GM21360 (cell line): ENCODE results near the gene PSMD3.
"Not testable (repeated sequence)": the region's sequence is repeated elsewhere in the genome, so short reads cannot be mapped to it uniquely, and the experiment has no call there.

Source experiments
- ATAC-seq: cut with Tn5 transposase; IDR thresholded peaks from one replicate; pipeline ENCODE4 v1.9.1; 2021; ENCODE audit warnings: mild to moderate bottlenecking, moderate library complexity; ENCODE audit not compliant: unreplicated experiment

The PSMD3 gene

DNA sequence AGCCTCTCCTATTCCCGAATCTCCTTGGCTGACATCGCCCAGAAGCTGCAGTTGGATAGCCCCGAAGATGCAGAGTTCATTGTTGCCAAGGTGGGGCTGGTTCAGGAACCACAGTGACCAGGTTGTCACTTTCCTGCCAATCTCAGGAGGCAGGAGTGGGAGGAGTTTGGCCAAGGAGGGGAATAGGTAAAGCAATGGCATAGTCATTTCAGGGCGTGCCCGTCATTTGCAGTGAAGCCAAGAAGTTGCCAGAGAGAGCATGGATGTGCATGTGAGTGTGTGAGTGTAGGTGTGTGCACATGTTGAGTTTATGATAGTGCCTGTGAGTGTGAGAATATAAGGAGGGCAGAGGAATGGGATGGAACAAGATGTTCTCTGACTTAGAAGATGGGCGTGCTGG is 14.8 kb downstream of the PSMD3 start:
- ATAC-seq: no peak

DNA sequence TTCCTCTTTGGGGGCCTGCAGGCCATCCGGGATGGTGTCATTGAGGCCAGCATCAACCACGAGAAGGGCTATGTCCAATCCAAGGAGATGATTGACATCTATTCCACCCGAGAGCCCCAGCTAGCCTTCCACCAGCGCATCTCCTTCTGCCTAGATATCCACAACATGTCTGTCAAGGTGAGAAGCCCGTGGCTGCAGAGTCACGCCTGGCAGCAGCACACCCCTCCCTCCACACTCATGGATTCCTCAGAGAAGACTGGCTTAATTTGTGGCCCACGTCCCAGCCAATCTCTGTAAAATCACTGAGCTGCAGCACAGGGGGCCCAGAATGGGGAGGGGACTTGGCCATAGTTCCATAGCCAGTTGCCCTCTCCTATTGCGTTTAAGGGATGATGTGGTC is 15.6 kb downstream of the PSMD3 start:
- no peak for ATAC-seq

DNA sequence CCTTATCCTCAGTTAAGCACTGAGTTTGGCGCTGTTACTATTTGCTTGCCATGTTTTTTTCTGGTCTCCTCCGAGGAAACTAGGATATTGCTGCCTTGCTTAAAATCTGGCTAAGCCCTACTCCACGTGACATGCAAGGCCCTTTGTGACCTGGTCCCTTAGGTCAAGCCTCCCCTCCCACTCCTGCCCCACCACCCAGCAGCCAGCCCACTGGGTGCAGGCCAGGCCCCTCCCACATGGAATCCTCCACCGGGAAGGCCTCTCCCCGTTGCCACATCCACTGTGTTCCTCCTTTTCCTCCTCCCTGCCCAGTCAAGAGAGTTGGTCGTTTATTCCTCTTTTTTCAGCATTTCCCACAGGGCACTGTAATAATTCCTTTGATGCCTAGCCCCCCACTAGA is 16.2 kb downstream of the PSMD3 start:
- no peak for ATAC-seq

- no peak for ATAC-seq
These were observed 16.9 kb downstream of the PSMD3 start for GRCh38 chr17:39997543-39997942.

DNA sequence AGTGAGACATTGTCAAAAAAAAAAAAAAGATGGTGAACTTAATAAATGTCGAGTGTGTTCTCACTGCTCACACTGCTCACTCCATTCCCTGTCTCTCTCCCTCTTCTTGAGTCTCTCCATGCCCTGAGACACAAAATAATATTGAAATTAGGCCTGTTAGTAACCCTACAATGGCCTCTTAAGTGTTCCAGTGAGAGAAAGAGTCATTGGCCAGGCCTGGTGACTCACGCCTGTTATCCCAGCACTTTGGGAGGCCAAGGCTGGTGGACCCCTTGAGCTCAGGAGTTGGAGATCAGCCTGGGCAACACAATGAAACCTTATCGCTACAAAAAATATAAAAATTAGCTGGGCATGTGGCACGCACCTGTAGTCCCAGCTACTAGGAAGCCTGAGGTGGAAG is 18.5 kb downstream of the PSMD3 start:
- ATAC-seq: no peak

DNA sequence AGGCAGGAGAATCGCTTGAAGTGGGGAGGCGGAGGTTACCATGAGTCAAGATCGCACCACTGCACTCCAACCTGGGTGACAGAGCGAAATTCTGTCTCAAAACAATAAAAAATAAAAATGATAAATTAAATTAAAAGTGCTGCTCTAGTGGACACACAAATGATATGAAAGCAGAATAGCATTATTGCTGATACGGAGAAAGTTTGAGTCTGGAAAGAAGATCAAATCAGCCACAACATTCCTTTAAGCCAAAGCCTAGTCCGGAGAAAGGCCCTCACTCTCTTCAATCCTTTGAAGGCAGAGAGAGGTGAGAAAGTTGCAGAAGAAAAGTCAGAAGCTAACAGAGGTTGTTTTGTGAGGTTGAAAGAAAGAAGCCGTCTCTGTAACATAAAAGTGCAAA is 19.6 kb downstream of the PSMD3 start:
- no peak for ATAC-seq

DNA sequence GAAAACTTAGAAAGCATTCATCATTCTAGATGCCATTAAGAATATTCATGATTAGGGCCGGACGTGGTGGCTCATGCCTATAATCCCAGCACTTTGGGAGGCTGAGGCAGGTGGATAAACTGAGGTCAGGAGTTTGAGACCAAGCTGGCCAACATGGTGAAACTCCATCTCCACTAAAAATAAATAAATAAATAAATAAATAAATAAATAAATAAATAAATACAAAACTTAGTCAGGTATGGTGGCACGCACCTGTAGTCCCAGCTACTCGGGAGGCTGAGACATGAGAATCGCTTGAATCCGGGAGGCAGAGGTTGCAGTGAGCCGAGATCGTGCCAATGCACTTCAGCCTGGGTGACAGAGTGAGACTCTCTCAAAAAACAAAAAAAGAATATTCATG is 20.7 kb downstream of the PSMD3 start:
- not testable (repeated sequence) for ATAC-seq

DNA sequence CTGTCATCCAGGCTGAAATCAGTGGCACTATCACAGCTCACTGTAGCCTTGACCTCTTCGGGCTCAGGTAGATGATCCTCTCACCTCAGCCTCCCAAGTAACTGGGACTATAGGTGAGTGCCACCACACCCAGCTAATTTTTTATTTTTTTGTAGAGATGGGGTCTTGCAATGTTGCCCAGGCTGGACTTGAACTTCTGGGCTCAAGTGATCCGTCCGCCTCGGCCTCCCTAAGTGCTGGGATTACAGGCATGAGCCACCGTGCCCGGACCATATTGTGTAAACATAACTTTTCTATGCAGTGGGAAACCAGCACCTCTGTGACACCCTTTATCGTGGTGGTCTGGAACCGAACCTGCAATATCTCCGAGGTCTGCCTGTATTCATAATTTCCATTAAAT is 23.5 kb downstream of the PSMD3 start:
- ATAC-seq: no peak

DNA sequence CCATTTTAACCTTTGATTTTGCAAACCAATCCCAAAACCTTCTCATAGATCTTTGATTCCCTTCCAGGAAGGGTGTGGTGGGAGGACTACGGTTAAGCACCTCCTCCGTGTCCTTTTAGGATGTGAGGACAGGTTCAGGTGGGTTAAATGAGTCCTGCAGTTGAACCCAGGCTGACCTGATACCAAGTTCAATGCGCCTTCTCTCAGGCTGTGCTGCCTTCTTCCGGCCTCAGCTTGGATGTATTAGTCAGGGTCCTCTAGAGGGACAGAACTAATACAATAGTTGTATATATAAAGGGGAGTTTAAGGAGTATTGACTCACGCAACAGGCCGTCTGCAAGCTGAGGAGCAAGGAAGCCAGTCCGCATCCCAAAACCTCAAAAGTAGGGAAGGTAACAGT is 24.1 kb downstream of the PSMD3 start:
- no peak for ATAC-seq

GRCh38 chr17:40005520-40005919 is 24.9 kb downstream of the PSMD3 start:
- no peak for ATAC-seq

GRCh38 chr17:40010946-40011500 is 30.4 kb downstream of the PSMD3 start:
- ATAC-seq: not testable (repeated sequence)

- ATAC-seq: not testable (repeated sequence)
These were observed 31.5 kb downstream of the PSMD3 start for GRCh38 chr17:40012017-40012647.

GRCh38 chr17:40014375-40014980 is 33.9 kb downstream of the PSMD3 start:
- ATAC-seq: no peak

GRCh38 chr17:40015005-40015997 is 34.7 kb downstream of the PSMD3 start, which contains the start of gene CSF3:
CSF3 (plus strand) TSS chr17:40015440; CDS start chr17:40015475, 35 bp downstream.
- no peak for ATAC-seq

DNA sequence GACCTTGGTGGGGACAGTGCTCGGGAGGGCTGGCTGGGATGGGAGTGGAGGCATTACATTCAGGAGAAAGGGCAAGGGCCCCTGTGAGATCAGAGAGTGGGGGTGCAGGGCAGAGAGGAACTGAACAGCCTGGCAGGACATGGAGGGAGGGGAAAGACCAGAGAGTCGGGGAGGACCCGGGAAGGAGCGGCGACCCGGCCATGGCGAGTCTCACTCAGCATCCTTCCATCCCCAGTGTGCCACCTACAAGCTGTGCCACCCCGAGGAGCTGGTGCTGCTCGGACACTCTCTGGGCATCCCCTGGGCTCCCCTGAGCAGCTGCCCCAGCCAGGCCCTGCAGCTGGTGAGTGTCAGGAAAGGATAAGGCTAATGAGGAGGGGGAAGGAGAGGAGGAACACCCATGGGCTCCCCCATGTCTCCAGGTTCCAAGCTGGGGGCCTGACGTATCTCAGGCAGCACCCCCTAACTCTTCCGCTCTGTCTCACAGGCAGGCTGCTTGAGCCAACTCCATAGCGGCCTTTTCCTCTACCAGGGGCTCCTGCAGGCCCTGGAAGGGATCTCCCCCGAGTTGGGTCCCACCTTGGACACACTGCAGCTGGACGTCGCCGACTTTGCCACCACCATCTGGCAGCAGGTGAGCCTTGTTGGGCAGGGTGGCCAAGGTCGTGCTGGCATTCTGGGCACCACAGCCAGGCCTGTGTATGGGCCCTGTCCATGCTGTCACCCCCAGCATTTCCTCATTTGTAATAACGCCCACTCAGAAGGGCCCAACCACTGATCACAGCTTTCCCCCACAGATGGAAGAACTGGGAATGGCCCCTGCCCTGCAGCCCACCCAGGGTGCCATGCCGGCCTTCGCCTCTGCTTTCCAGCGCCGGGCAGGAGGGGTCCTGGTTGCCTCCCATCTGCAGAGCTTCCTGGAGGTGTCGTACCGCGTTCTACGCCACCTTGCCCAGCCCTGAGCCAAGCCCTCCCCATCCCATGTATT is 35.7 kb downstream of the PSMD3 start:
- ATAC-seq: no peak

- ATAC-seq: no peak
These were observed 36.9 kb downstream of the PSMD3 start for GRCh38 chr17:40017422-40018080.

GRCh38 chr17:40018211-40019121 is 37.9 kb downstream of the PSMD3 start:
- no peak for ATAC-seq

DNA sequence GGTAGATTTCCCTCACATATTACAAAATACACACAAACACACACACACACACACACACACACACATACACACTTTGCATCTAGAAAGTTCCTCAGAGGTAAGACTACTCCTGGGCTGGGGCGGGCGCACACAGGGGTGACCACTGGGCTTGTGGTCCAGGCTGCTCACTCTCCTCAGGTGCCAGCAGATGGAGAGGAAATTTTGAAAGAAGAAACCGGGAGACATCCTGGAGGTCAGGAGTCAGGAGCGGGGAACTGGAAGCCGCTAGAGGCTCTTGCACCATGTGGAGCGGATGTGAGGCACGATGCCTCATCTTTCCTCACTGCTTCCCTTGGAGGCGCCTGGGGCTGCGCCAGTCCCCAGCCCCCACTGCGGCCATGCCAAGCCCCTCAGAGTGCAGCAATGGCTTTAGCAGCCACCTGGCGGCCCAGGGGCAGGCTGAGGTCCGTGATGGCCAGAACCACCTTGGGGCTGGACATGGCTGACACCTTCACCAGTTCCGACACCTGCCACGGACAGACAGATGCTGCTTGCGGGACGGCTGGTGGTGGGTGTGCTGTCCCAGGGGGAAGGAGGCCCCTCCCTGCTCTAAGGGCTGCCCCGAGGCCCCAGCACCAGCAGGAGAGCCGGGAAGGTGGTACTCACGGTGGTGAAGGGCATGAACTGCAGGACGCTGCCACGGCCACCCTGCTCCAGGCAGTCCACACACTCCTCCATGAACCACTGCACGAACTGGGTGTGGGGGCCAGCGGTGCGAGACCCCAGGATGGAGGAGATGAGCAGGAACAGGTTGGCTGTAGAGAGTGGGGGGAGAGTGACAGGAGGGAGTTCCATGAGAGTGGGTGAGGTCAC is 38.8 kb downstream of the PSMD3 start:
- no peak for ATAC-seq
